ENCODE data around the gene APBB2.
A peak's percentile ranks its signal among the peaks of the same experiment; 100 is the strongest.

The APBB2 gene

GRCh38 chr4:40870150-40870549 lies 344.2 kb downstream of the APBB2 start:
- Histone ChIP-seq H3K9me3 (ENCODE audit: low read depth, low read length) (no peaks in the 10 kb centered on the region), H3K9ac (ENCODE audit: insufficient read length) (no peak overlapping the region), H3K4me3 (no peak overlapping the region), H3K36me3 (ENCODE audit: insufficient read depth, low read length) (no peaks in the 10 kb centered on the region), H3K27ac (no peak overlapping the region)
- no peak for DNase-seq (ENCODE audit: low read depth, low spot score)
- no peak for TF ChIP-seq POLR2AphosphoS5 (IDR thresholded peaks at IDR 0.05; ENCODE audit: borderline replicate concordance, low read depth, low read length)
- TF ChIP-seq EZH2 (IDR thresholded peaks at IDR 0.05): no peak
- no peak for TF ChIP-seq FOXP2 (optimal IDR thresholded peaks at IDR 0.05; ENCODE audit: control extremely low read depth, extremely low read length, insufficient read depth)

GRCh38 chr4:40865696-40866095 lies 348.6 kb downstream of the APBB2 start:
- H3K4me3 ChIP-seq: no peak overlapping the region
- DNase-seq (ENCODE audit: low read depth, low spot score): no peak
- no peak overlapping the region for H3K9ac ChIP-seq (ENCODE audit: insufficient read length)
- H3K36me3 ChIP-seq (ENCODE audit: insufficient read depth, low read length): no peaks in the 10 kb centered on the region
- no peaks in the 10 kb centered on the region for H3K9me3 ChIP-seq (ENCODE audit: low read depth, low read length)
- TF ChIP-seq POLR2AphosphoS5 (IDR thresholded peaks at IDR 0.05; ENCODE audit: borderline replicate concordance, low read depth, low read length) (no peak), FOXP2 (optimal IDR thresholded peaks at IDR 0.05; ENCODE audit: control extremely low read depth, extremely low read length, insufficient read depth) (no peak), EZH2 (IDR thresholded peaks at IDR 0.05) (no peak)
- no peak overlapping the region for H3K27ac ChIP-seq

GRCh38 chr4:40864531-40864930 lies 349.8 kb downstream of the APBB2 start:
- Histone ChIP-seq H3K9ac (ENCODE audit: insufficient read length) (no peak overlapping the region), H3K27ac (no peak overlapping the region), H3K36me3 (ENCODE audit: insufficient read depth, low read length) (no peaks in the 10 kb centered on the region), H3K9me3 (ENCODE audit: low read depth, low read length) (no peaks in the 10 kb centered on the region), H3K4me3 (no peak overlapping the region)
- DNase-seq (ENCODE audit: low read depth, low spot score): no peak
- TF ChIP-seq EZH2 (IDR thresholded peaks at IDR 0.05) (no peak), FOXP2 (optimal IDR thresholded peaks at IDR 0.05; ENCODE audit: control extremely low read depth, extremely low read length, insufficient read depth) (no peak), POLR2AphosphoS5 (IDR thresholded peaks at IDR 0.05; ENCODE audit: borderline replicate concordance, low read depth, low read length) (no peak)

GRCh38 chr4:40858962-40859361 lies 355.4 kb downstream of the APBB2 start:
- no peak for TF ChIP-seq POLR2AphosphoS5 (IDR thresholded peaks at IDR 0.05; ENCODE audit: borderline replicate concordance, low read depth, low read length)
- TF ChIP-seq FOXP2 (optimal IDR thresholded peaks at IDR 0.05; ENCODE audit: control extremely low read depth, extremely low read length, insufficient read depth): no peak
- TF ChIP-seq EZH2 (IDR thresholded peaks at IDR 0.05): no peak
- no peak for DNase-seq (ENCODE audit: low read depth, low spot score)

GRCh38 chr4:40857956-40858355 lies 356.4 kb downstream of the APBB2 start:
- Histone ChIP-seq H3K4me3 (no peak overlapping the region), H3K27ac (no peak overlapping the region), H3K9ac (ENCODE audit: insufficient read length) (no peak overlapping the region), H3K36me3 (ENCODE audit: insufficient read depth, low read length) (no peaks in the 10 kb centered on the region; the same call in 1 of the 2 replicates), H3K9me3 (ENCODE audit: low read depth, low read length) (no peaks in the 10 kb centered on the region)
- DNase-seq (ENCODE audit: low read depth, low spot score): no peak
- TF ChIP-seq FOXP2 (optimal IDR thresholded peaks at IDR 0.05; ENCODE audit: control extremely low read depth, extremely low read length, insufficient read depth) (no peak), POLR2AphosphoS5 (IDR thresholded peaks at IDR 0.05; ENCODE audit: borderline replicate concordance, low read depth, low read length) (no peak)

More at GRCh38 chr4:40858962-40859361, 355.4 kb downstream of the APBB2 start:
- Histone ChIP-seq H3K9ac (ENCODE audit: insufficient read length) (no peak overlapping the region), H3K9me3 (ENCODE audit: low read depth, low read length) (no peaks in the 10 kb centered on the region), H3K27ac (no peak overlapping the region), H3K4me3 (no peak overlapping the region), H3K36me3 (ENCODE audit: insufficient read depth, low read length) (no peaks in the 10 kb centered on the region; the same call in 1 of the 2 replicates)

GRCh38 chr4:40856840-40857362 lies 357.4 kb downstream of the APBB2 start:
- Histone ChIP-seq H3K9ac (ENCODE audit: insufficient read length) (peak overlapping the region; percentile 84), H3K27ac (no peak overlapping the region), H3K4me3 (peak overlapping the region; percentile 100), H3K36me3 (ENCODE audit: insufficient read depth, low read length) (no peaks in the 10 kb centered on the region; the same call in 1 of the 2 replicates), H3K9me3 (ENCODE audit: low read depth, low read length) (no peaks in the 10 kb centered on the region)
- TF ChIP-seq POLR2AphosphoS5 (IDR thresholded peaks at IDR 0.05; ENCODE audit: borderline replicate concordance, low read depth, low read length) (peak; percentile 71; the same call in 1 of the 2 replicates), FOXP2 (optimal IDR thresholded peaks at IDR 0.05; ENCODE audit: control extremely low read depth, extremely low read length, insufficient read depth) (no peak)
- DNase-seq (ENCODE audit: low read depth, low spot score): no peak

- no peaks in the 10 kb centered on the region for H3K9me3 ChIP-seq (ENCODE audit: low read depth, low read length)
- no peaks in the 10 kb centered on the region; the same call in 1 of the 2 replicates for H3K36me3 ChIP-seq (ENCODE audit: insufficient read depth, low read length)
- H3K9ac ChIP-seq (ENCODE audit: insufficient read length): peak overlapping the region; percentile 84
- no peak overlapping the region for H3K27ac ChIP-seq
- no peak for TF ChIP-seq POLR2AphosphoS5 (IDR thresholded peaks at IDR 0.05; ENCODE audit: borderline replicate concordance, low read depth, low read length)
- TF ChIP-seq FOXP2 (optimal IDR thresholded peaks at IDR 0.05; ENCODE audit: control extremely low read depth, extremely low read length, insufficient read depth): no peak
- TF ChIP-seq EZH2 (IDR thresholded peaks at IDR 0.05): no peak
- DNase-seq (ENCODE audit: low read depth, low spot score): no peak
- peak overlapping the region; percentile 100 for H3K4me3 ChIP-seq
Observed at GRCh38 chr4:40856277-40856839, 358.0 kb downstream of the APBB2 start.

- H3K9ac ChIP-seq (ENCODE audit: insufficient read length): no peak overlapping the region
- H3K9me3 ChIP-seq (ENCODE audit: low read depth, low read length): no peaks in the 10 kb centered on the region
- H3K27ac ChIP-seq: no peak overlapping the region
- no peak for TF ChIP-seq FOXP2 (optimal IDR thresholded peaks at IDR 0.05; ENCODE audit: control extremely low read depth, extremely low read length, insufficient read depth)
- no peak for TF ChIP-seq POLR2AphosphoS5 (IDR thresholded peaks at IDR 0.05; ENCODE audit: borderline replicate concordance, low read depth, low read length)
- no peak for TF ChIP-seq EZH2 (IDR thresholded peaks at IDR 0.05)
- DNase-seq (ENCODE audit: low read depth, low spot score): no peak
- H3K36me3 ChIP-seq (ENCODE audit: insufficient read depth, low read length): no peaks in the 10 kb centered on the region; the same call in 1 of the 2 replicates
- no peak overlapping the region for H3K4me3 ChIP-seq
Observed at GRCh38 chr4:40850496-40850895, 363.8 kb downstream of the APBB2 start.
